Stimulated activated CD8-positive, alpha-beta memory T cell treated with anti-CD3 and anti-CD28 coated beads, Interleukin-2, amount 100 ng/mL, for 48 hours (primary cell): Measurements from ENCODE around the gene PDE6B.
"Not testable (repeated sequence)": the region's sequence is repeated elsewhere in the genome, so short reads cannot be mapped to it uniquely, and the experiment has no call there.

Experiments used
- DNase-seq, 2 donors: peaks; one replicate each; pipeline ENCODE4 v3.0.0-alpha.2; 2020; ENCODE audit warnings: low read depth in 2 of 2

PDE6B gene

GRCh38 chr4:624705-625590 is at the start of gene PDE6B:
PDE6B (plus strand) TSS chr4:625573; CDS start chr4:625627, 54 bp downstream.
- DNase-seq = no peak

- DNase-seq = no peak
Observed at GRCh38 chr4:576245-576821, 49.0 kb upstream of the PDE6B start, which contains the start of gene TMEM271. TMEM271 (minus strand) TSS chr4:576295; CDS start chr4:576062, 233 bp downstream.

- no peak for DNase-seq
Observed at GRCh38 chr4:576991-577498, 48.3 kb upstream of the PDE6B start.

GRCh38 chr4:577499-578450 is 47.6 kb upstream of the PDE6B start:
- peak in 1 of 2 donors; percentile 25 for DNase-seq

GRCh38 chr4:578451-579443 is 46.6 kb upstream of the PDE6B start:
- no peak for DNase-seq

GRCh38 chr4:579543-580175 is 45.7 kb upstream of the PDE6B start:
- DNase-seq = no peak

GRCh38 chr4:581181-581580 is 44.2 kb upstream of the PDE6B start:
- no peak for DNase-seq

- no peak for DNase-seq
Observed at GRCh38 chr4:581753-582361, 43.5 kb upstream of the PDE6B start.

GRCh38 chr4:583820-584219 is 41.6 kb upstream of the PDE6B start:
- no peak for DNase-seq

GRCh38 chr4:587671-588350 is 37.6 kb upstream of the PDE6B start:
- DNase-seq = no peak

GRCh38 chr4:588351-588849 is 37.0 kb upstream of the PDE6B start:
- no peak for DNase-seq

- DNase-seq = no peak
Observed at GRCh38 chr4:589219-589963, 36.0 kb upstream of the PDE6B start.

- DNase-seq = no peak
Observed at GRCh38 chr4:590313-590841, 35.0 kb upstream of the PDE6B start.

GRCh38 chr4:592178-592577 is 33.2 kb upstream of the PDE6B start:
- not testable (repeated sequence) for DNase-seq

GRCh38 chr4:592825-593520 is 32.4 kb upstream of the PDE6B start:
- no peak for DNase-seq

GRCh38 chr4:598925-599324 is 26.4 kb upstream of the PDE6B start:
- no peak for DNase-seq

GRCh38 chr4:600166-600565 is 25.2 kb upstream of the PDE6B start:
- DNase-seq = no peak
